Endodermal cell (in vitro differentiated cells): ENCODE measurements around the gene SIGLEC14. TPM values are rescaled to one million over a fixed set of nuclear protein-coding genes. Genes with fewer than 3 reads are reported as not detected.

Experiments
- DNase-seq: peaks from one replicate; pipeline ENCODE4 v3.0.0-alpha.2; 2017
- H3K27ac ChIP-seq: 2 replicates; pipeline ENCODE4 v1.5.1; 2013; ENCODE audit warnings: mild to moderate bottlenecking, low read depth, low read length, moderate library complexity
- H3K27me3 ChIP-seq: 2 replicates; pipeline ENCODE4 v1.6.1; 2013; ENCODE audit warnings: mild to moderate bottlenecking, low read length, moderate library complexity; ENCODE audit not compliant: insufficient read depth, control insufficient read depth, poor library complexity, severe bottlenecking
- H3K36me3 ChIP-seq: 2 replicates; pipeline ENCODE4 v1.7.0; 2013; ENCODE audit warnings: mild to moderate bottlenecking, low read length, moderate library complexity; ENCODE audit not compliant: control insufficient read depth, insufficient read depth
- H3K4me1 ChIP-seq: one replicate; pipeline ENCODE4 v1.7.0; 2013; ENCODE audit warnings: low read length; ENCODE audit not compliant: control insufficient read depth, insufficient read depth
- H3K4me3 ChIP-seq: 2 replicates; pipeline ENCODE4 v1.5.1; 2013; ENCODE audit warnings: mild to moderate bottlenecking, low read length, moderate library complexity
- H3K9ac ChIP-seq: 2 replicates; pipeline ENCODE4 v1.6.1; 2013; ENCODE audit warnings: mild to moderate bottlenecking, low read length, moderate library complexity; ENCODE audit not compliant: poor library complexity, severe bottlenecking; ENCODE audit errors: extremely low read depth
- H3K9me3 ChIP-seq: 2 replicates; pipeline ENCODE4 v1.6.1; 2013; ENCODE audit warnings: mild to moderate bottlenecking, low read length, moderate library complexity; ENCODE audit not compliant: control insufficient read depth
- H3K27ac Mint-ChIP-seq: 2 replicates; pipeline ENCODE4 v1.8.0; 2020; ENCODE audit warnings: mixed read lengths
- H3K27me3 Mint-ChIP-seq: 2 replicates; pipeline ENCODE4 v1.8.0; 2021; ENCODE audit warnings: mild to moderate bottlenecking, mixed read lengths; ENCODE audit not compliant: insufficient read depth
- H3K36me3 Mint-ChIP-seq: 2 replicates; pipeline ENCODE4 v1.8.0; 2020; ENCODE audit warnings: low read depth, mixed read lengths
- H3K4me1 Mint-ChIP-seq: 2 replicates; pipeline ENCODE4 v1.8.0; 2020; ENCODE audit warnings: mixed read lengths
- H3K4me3 Mint-ChIP-seq: 2 replicates; pipeline ENCODE4 v1.8.0; 2020; ENCODE audit warnings: mild to moderate bottlenecking, moderate library complexity, mixed read lengths
- H3K9me3 Mint-ChIP-seq: 2 replicates; pipeline ENCODE4 v1.8.0; 2020; ENCODE audit warnings: mild to moderate bottlenecking, mixed read lengths
- WGBS, 2 experiments: methylation state at CpG; one replicate each; pipeline versions ENCODE4 v1.1.5 to v1.1.7; 2013; ENCODE audit warnings: missing lambda C conversion rate in 2 of 2, mixed read lengths in 1 of 2; ENCODE audit not compliant: insufficient coverage in 1 of 2, insufficient read length in 1 of 2; 5-methylcytosine and 5-hydroxymethylcytosine counted together
- total RNA-seq, 2 donors: library from RNA; stranded (reverse); fragmentation: NEBNext Ultra II Directional in 1 of 2; extraction: Animal tissue kit (Norgen Biotek cat#: 25700) in 1 of 2; gene quantifications; 2 replicates in 1 of 2; 3 replicates in 1 of 2; pipeline ENCODE4 v1.2.1, GENCODE V29; 2021
- TF ChIP-seq, protein P1 (sequence below): fragments of 200-600 bp; sonication (generic); conservative IDR thresholded peaks from 2 replicates; pipeline ENCODE4 v1.5.0; 2021; ENCODE audit warnings: antibody characterized with exemption, mild to moderate bottlenecking

SIGLEC14 gene
- total RNA-seq, 2 donors from 2014 or later: not detected

GRCh38 chr19:51653162-51653561 lies 6.5 kb upstream of the SIGLEC14 start:
- H3K9me3 Mint-ChIP-seq: peaks cover 5% of the 10 kb centered on the region

DNA sequence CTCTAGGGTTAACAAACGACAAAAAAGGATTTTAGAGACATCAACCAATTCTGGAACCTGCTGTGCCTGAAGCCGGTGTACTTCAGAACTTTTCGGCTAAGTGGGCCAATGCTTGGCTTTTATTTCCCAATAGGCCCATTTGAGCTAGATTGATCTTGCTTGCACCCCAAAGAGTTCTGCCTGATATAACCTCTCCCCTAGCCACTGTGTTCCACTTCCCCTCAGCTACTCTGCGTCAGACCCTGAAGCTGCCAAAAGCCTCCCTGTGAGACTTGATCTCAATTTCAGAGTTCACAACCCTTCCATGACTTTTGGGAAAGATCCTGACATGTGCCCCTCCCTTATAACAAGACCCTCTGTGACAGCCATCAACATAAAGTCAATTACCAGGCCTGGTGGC lies 5.6 kb upstream of the SIGLEC14 start:
- Mint-ChIP-seq H3K27me3 (peaks cover 20% of the 10 kb centered on the region), H3K36me3 (no peaks in the 10 kb centered on the region), H3K27ac (no peak overlapping the region), H3K9me3 (peaks cover 5% of the 10 kb centered on the region), H3K4me1 (no peaks in the 10 kb centered on the region), H3K4me3 (no peak overlapping the region)
- Histone ChIP-seq H3K36me3 (no peaks in the 10 kb centered on the region), H3K9me3 (no peaks in the 10 kb centered on the region), H3K27ac (no peak overlapping the region), H3K4me1 (no peaks in the 10 kb centered on the region), H3K4me3 (no peak overlapping the region), H3K27me3 (peaks cover 6% of the 10 kb centered on the region), H3K9ac (no peak overlapping the region)
- DNase-seq: no peak
- 52 to 59% methylated on average over 4 of the region's 4 CpGs for WGBS, 2 experiments
- TF ChIP-seq, protein P1, sequence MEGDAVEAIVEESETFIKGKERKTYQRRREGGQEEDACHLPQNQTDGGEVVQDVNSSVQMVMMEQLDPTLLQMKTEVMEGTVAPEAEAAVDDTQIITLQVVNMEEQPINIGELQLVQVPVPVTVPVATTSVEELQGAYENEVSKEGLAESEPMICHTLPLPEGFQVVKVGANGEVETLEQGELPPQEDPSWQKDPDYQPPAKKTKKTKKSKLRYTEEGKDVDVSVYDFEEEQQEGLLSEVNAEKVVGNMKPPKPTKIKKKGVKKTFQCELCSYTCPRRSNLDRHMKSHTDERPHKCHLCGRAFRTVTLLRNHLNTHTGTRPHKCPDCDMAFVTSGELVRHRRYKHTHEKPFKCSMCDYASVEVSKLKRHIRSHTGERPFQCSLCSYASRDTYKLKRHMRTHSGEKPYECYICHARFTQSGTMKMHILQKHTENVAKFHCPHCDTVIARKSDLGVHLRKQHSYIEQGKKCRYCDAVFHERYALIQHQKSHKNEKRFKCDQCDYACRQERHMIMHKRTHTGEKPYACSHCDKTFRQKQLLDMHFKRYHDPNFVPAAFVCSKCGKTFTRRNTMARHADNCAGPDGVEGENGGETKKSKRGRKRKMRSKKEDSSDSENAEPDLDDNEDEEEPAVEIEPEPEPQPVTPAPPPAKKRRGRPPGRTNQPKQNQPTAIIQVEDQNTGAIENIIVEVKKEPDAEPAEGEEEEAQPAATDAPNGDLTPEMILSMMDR: no peak

More at GRCh38 chr19:51653162-51653561, 6.5 kb upstream of the SIGLEC14 start:
- Mint-ChIP-seq H3K36me3 (no peaks in the 10 kb centered on the region), H3K4me3 (no peak overlapping the region), H3K27ac (no peak overlapping the region), H3K27me3 (peaks cover 18% of the 10 kb centered on the region), H3K4me1 (no peaks in the 10 kb centered on the region)
- TF ChIP-seq, protein P1: no peak
- DNase-seq: no peak
- no peaks in the 10 kb centered on the region for H3K4me1 ChIP-seq
- peaks cover 6% of the 10 kb centered on the region for H3K27me3 ChIP-seq
- H3K9me3 ChIP-seq: no peaks in the 10 kb centered on the region
- no peak overlapping the region for H3K4me3 ChIP-seq
- H3K36me3 ChIP-seq: no peaks in the 10 kb centered on the region
- no peak overlapping the region for H3K27ac ChIP-seq
- WGBS, 2 experiments: 71 to 79% methylated on average over 2 of the region's 2 CpGs
- H3K9ac ChIP-seq: no peak overlapping the region

DNA sequence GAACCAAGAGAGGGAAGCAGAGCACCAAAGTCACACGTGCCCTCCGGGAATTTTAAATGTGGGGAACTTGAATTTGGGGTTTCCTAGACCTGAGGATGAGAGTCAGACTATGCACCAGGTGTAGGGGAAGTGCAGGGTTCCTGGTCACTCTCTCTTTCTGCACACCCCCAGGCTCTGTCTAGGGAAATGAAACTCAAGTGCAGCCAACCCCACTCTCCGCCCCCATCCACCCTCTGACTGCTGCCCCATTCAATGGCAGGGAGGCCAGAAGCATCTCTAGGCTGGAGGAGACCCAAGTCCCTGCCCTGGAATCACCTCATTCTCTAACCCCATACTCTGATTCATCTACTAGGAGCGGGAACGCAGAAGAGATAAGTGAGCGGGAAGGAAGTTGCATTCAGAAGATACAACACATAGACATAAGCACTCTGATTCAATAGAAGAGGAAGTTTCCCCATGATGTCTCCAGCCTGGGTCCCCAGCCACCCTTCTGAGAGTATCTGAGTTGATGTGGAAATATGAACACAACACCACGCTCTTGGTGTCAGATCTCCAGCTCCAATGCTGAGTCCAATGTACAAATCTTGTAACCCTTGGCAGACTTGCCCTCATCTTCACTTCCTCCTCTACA lies 4.7 kb upstream of the SIGLEC14 start:
- Histone ChIP-seq H3K27me3 (peaks cover 6% of the 10 kb centered on the region), H3K36me3 (no peaks in the 10 kb centered on the region), H3K9ac (no peak overlapping the region), H3K4me1 (no peaks in the 10 kb centered on the region), H3K27ac (no peak overlapping the region), H3K9me3 (no peaks in the 10 kb centered on the region), H3K4me3 (no peak overlapping the region)
- no peaks in the 10 kb centered on the region for H3K4me1 Mint-ChIP-seq
- no peak overlapping the region for H3K4me3 Mint-ChIP-seq
- 70 to 78% methylated on average over 4 to 7 of the region's 7 CpGs for WGBS, 2 experiments
- H3K9me3 Mint-ChIP-seq: peaks cover 2% of the 10 kb centered on the region
- H3K27ac Mint-ChIP-seq: no peak overlapping the region
- H3K27me3 Mint-ChIP-seq: peaks cover 20% of the 10 kb centered on the region
- DNase-seq: no peak
- H3K36me3 Mint-ChIP-seq: no peaks in the 10 kb centered on the region
- TF ChIP-seq, protein P1: no peak
